Chondrocyte (in vitro differentiated cells): ENCODE data around the gene PIGV. TPM values are rescaled to one million over a fixed set of nuclear protein-coding genes. Genes with fewer than 3 reads are reported as not detected.
A peak's percentile ranks its signal among the peaks of the same experiment; 100 is the strongest.
"Not testable (repeated sequence)": the region's sequence is repeated elsewhere in the genome, so short reads cannot be mapped to it uniquely, and the experiment has no call there.

Source experiments
- DNase-seq: peaks from one replicate; pipeline ENCODE4 v3.0.0; 2021; ENCODE audit warnings: mixed read lengths, low spot score
- H3K27ac Mint-ChIP-seq: one replicate; pipeline ENCODE4 v1.8.0; 2021; ENCODE audit warnings: mild to moderate bottlenecking, moderate library complexity, mixed read lengths; ENCODE audit not compliant: unreplicated experiment
- H3K27me3 Mint-ChIP-seq: 2 replicates; pipeline ENCODE4 v1.8.0; 2021; ENCODE audit warnings: low read depth, mixed read lengths
- H3K36me3 Mint-ChIP-seq: 2 replicates; pipeline ENCODE4 v1.8.0; 2021; ENCODE audit warnings: low read depth, mixed read lengths
- H3K4me1 Mint-ChIP-seq: 2 replicates; pipeline ENCODE4 v1.8.0; 2021; ENCODE audit warnings: low read depth, mild to moderate bottlenecking, mixed read lengths
- H3K4me3 Mint-ChIP-seq: one replicate; pipeline ENCODE4 v1.8.0; 2021; ENCODE audit warnings: mild to moderate bottlenecking, moderate library complexity, mixed read lengths; ENCODE audit not compliant: unreplicated experiment
- H3K9me3 Mint-ChIP-seq: 2 replicates; pipeline ENCODE4 v1.8.0; 2021; ENCODE audit warnings: low read depth, mixed read lengths
- total RNA-seq: library from RNA; stranded (reverse); gene quantifications from 3 replicates; pipeline ENCODE4 v1.2.1, GENCODE V29; 2021
- TF ChIP-seq, protein P1 (sequence below): fragments of 200-600 bp; sonication (generic); IDR thresholded peaks from 2 replicates; pipeline ENCODE4 v1.5.0; 2021; ENCODE audit warnings: antibody characterized with exemption, mild to moderate bottlenecking, moderate library complexity

Gene PIGV
- total RNA-seq, 1 donor from 2014 or later = 12.4 TPM

DNA sequence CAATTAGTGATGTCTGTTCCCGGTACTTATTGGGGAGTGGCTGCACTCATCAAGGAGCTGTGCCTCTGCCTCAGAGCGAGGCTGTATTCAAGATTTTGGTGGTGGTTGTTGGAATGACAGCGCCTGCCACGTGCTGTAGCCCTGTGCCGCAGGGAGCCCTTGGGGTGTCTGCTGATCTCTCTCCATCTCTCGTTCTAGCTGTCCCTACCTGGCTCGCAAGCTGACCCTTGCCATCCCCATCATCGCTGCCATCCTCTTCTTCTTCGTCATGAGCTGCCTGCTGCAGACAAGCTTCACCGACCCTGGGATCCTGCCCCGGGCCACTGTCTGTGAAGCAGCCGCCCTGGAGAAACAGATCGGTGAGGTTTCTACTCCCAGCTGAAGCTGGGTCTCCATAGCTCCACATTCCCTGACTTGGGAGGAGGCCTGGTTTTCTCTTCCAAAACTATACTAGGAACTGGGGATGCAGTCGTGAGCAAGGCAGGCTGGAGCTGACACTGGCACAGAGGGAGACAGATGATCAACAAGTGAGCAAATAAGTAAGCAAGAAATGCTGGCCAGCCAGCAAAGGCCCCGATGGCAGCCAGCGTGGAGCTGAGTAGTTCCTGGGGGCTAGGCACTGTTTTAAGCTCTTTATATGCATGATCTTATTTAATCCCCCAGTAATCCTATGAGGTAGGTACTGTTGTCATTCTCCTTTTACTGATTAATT, 44.7 kb downstream of the PIGV start:
- TF ChIP-seq, protein P1, sequence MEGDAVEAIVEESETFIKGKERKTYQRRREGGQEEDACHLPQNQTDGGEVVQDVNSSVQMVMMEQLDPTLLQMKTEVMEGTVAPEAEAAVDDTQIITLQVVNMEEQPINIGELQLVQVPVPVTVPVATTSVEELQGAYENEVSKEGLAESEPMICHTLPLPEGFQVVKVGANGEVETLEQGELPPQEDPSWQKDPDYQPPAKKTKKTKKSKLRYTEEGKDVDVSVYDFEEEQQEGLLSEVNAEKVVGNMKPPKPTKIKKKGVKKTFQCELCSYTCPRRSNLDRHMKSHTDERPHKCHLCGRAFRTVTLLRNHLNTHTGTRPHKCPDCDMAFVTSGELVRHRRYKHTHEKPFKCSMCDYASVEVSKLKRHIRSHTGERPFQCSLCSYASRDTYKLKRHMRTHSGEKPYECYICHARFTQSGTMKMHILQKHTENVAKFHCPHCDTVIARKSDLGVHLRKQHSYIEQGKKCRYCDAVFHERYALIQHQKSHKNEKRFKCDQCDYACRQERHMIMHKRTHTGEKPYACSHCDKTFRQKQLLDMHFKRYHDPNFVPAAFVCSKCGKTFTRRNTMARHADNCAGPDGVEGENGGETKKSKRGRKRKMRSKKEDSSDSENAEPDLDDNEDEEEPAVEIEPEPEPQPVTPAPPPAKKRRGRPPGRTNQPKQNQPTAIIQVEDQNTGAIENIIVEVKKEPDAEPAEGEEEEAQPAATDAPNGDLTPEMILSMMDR = no peak
- Mint-ChIP-seq H3K9me3 (no peaks in the 10 kb centered on the region), H3K36me3 (peaks cover 26% of the 10 kb centered on the region), H3K27me3 (no peaks in the 10 kb centered on the region), H3K4me1 (peaks cover 22% of the 10 kb centered on the region), H3K27ac (no peak overlapping the region), H3K4me3 (no peak overlapping the region)
- DNase-seq = no peak

DNA sequence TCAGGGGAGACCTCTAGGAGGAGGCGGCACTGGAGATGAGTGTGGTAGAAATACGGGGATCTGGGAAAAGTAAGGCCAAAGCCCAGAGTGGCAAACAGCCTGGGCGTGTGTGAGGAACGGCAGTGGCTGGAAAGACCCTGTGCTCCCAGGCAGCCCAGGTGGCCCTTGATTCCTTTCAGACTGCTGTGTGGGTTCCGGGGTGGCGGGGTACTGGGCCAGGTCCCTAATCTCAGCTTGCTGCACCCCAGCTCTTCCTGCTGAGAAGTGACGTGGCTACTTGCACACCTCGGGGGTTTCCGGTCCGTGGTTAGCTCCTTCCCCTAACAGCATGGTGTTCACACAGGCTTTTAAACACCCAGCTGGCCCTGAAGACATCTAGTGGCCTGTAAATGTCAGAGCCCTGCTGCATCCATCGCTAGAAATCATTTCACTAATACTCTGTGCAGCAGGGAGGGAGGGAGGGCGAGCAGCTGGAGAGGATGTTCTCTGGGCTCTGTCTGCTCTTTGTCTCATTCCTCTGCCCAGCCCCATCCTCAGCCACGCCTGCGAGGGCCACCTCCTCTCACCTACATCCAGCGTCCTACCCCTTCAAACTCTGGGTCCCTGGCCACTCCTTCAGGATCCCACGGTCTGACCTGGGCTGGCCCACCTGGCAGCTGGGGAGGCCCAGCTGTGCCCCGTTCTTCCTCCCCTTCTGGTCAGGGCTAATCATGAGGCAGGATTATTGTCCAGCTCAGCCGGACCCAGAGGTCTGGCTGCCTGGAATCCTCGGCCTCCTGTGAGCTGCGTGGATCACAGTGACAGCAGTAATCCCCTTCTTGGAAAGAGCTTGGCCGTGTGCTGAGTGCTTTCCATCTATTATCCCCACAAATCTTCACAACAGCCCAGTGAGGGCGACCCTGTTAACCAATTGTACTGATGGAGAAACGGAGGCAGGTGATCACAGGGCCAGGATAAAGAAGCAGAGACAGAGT, 46.0 kb downstream of the PIGV start:
- H3K27me3 Mint-ChIP-seq = no peaks in the 10 kb centered on the region
- no peaks in the 10 kb centered on the region for H3K9me3 Mint-ChIP-seq
- no peak for DNase-seq
- TF ChIP-seq, protein P1 = no peak
- H3K4me1 Mint-ChIP-seq = peaks cover 9% of the 10 kb centered on the region
- no peak overlapping the region for H3K27ac Mint-ChIP-seq
- no peak overlapping the region for H3K4me3 Mint-ChIP-seq
- H3K36me3 Mint-ChIP-seq = peaks cover 26% of the 10 kb centered on the region

DNA sequence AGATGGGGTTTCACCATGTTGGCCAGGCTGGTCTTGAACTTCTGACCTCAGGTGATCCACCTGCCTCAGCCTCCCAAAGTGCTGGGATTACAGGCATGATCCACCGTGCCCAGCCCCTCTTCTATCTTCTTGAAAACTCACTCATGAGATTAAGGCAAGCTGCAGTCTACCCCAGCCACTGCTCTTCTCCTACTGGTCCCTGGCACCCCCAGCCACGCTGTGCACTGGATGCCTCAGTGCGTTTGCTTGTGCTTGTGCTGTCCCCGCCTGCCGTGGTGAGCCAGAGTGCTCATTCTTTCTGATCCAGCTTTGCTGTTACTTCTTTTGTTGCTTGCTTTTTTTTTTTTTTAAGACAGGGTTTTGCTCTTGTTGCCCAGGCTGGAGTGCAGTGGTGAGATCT, 49.9 kb downstream of the PIGV start:
- peaks cover 25% of the 10 kb centered on the region for H3K36me3 Mint-ChIP-seq
- not testable (repeated sequence) for H3K4me3 Mint-ChIP-seq, H3K27ac Mint-ChIP-seq, H3K27me3 Mint-ChIP-seq, DNase-seq, H3K4me1 Mint-ChIP-seq, H3K9me3 Mint-ChIP-seq

DNA sequence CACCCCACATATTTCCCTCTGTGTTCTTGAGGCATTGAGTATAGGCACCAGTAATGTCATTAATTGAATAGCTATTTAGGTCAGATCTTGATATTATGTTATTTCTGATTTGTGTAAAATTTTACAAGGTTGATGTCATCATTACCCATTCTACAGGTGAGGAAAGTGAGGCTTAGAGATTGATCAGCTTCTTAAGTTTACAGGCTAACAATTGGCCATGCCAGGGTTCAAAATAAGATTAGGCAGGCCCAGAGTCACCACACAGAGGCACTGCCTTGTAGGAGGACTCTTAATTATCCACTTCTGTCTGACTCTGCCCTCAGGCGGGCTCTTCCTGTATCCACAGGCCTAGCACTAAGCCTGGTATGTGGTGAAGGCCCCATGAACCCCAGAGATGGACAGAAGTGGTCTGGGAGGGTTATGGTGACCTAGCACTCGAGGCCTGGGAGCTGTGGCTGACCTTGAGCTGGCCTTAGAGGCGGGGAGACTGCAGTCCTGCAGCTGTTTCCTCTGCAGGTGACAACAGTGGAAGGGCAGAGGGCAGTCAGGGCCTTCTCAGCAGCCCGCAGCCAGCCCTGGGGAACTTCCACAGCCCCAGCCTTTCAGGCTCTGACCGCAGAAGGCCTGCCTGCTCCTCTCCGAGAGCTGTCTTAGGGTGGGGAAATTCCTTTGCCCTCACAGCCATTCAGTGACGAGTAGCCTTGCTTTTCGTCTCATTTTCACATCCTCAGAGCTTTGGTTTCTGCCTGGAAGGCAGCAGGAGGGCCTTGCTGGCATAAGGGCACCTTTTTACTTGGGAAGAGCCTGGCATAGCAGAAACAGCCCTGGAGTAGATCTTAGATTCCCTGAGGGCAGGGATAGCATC, 51.0 kb downstream of the PIGV start:
- Mint-ChIP-seq H3K4me1 (peaks cover 6% of the 10 kb centered on the region), H3K9me3 (no peaks in the 10 kb centered on the region), H3K27me3 (no peaks in the 10 kb centered on the region), H3K36me3 (peaks cover 19% of the 10 kb centered on the region), H3K4me3 (no peak overlapping the region), H3K27ac (peak overlapping the region; percentile 45)
- no peak for DNase-seq
- TF ChIP-seq, protein P1 = no peak

DNA sequence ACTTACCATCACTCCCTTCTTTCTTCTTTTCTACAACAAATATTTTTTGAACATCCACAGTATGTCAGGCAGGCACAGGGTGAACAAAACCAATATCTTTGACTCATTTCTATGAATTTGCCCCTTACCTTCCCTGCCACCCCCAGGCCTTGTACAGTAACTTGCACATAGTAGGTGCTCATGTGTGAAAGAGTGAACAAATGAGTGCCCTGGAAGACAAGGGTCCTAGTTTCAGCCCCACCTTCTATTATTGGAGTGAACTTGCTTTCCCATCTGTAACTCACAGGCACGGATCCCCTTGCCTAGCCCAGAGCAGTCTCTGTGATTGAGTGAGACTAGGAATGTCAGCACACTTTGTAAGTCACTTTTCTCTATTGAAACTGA, 51.6 kb downstream of the PIGV start:
- no peak overlapping the region for H3K4me3 Mint-ChIP-seq
- no peak for DNase-seq
- no peaks in the 10 kb centered on the region for H3K27me3 Mint-ChIP-seq
- H3K4me1 Mint-ChIP-seq = peaks cover 6% of the 10 kb centered on the region
- TF ChIP-seq, protein P1 = no peak
- no peaks in the 10 kb centered on the region for H3K9me3 Mint-ChIP-seq
- H3K36me3 Mint-ChIP-seq = peaks cover 14% of the 10 kb centered on the region
- peak overlapping the region; percentile 45 for H3K27ac Mint-ChIP-seq
